Measurements from ENCODE around the gene SPAG4.

Gene SPAG4

DNA sequence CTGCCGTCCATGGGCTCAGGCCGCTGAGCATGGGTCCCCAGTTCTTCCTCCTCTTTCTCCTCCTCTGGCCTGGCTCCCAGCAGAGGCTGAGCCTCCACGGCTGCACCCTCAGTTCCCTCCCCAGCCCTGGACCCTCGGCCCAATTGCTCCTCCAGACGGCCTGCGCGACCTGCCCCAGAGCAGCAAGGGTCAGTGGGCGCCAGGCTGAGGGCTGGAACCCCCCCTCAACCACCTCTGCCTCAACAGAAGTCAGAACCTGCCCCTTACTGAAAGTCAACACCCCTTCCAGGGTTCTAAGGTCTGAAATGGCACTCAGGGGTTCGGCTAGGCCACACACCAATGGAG is 15.9 kb upstream of the SPAG4 start:
- DNase-seq, result no peak

DNA sequence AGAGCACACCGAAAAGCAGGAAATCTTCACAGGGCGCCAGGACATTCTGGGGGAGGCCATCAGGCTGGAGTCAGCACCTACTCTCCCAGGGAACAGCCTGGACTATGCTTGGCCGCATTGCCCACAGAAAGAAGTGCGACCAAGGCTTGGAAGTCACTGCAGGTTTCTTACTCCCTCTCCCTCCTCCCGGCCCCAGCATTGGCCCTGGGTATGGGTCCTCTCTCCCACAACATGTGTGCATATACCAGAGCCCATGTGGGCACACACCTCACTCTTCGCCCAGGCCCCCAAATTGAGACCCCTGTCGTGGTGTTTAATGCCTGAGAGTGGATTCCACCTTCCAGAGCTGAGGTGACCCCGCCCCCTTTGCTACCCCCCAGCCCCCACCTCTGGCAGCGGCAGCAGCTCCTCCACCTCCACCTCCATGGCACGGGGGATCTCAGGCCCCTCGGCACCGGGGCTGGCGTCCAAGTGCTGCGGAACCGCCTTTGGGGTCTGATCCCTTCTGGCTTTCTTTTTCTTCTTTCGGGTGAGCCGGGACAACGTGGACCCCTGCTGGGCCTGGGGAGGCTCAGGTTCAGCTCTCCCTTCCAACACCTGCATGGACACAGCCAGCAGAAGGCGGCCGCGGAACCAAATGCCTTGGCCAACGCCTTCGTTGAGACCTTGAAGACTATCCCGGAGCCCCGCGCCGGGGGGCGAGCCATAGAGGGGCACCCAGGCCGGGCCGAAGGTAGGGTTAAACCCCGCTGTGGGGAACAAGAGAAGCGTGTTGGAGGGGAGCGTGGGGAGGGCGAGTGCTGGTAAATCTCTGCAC is 15.2 kb upstream of the SPAG4 start:
- no peak for DNase-seq

GRCh38 chr20:35600993-35601973 is 14.3 kb upstream of the SPAG4 start:
- DNase-seq, result no peak

DNA sequence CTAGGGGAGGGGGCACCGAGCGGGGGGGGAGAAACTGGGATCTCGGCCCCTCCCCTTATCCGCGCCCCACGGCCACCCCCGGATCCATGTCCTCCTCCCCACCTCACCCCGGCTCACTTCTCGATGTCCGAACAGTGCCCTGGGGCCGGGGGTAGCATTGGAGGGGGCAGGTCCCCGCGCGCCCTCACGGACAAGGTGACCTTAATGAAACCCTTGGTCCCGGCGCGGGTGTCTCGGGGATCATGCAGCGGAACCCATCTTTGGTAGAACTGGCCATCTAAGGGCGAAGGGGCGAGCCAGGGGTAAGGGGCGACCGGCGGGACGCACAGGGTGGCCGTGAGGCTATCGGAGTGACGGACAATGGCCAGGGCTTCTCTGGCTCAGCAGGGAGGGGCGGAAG is 13.6 kb upstream of the SPAG4 start:
- DNase-seq, result no peak

GRCh38 chr20:35602851-35603495 is 12.7 kb upstream of the SPAG4 start:
- no peak for DNase-seq

DNA sequence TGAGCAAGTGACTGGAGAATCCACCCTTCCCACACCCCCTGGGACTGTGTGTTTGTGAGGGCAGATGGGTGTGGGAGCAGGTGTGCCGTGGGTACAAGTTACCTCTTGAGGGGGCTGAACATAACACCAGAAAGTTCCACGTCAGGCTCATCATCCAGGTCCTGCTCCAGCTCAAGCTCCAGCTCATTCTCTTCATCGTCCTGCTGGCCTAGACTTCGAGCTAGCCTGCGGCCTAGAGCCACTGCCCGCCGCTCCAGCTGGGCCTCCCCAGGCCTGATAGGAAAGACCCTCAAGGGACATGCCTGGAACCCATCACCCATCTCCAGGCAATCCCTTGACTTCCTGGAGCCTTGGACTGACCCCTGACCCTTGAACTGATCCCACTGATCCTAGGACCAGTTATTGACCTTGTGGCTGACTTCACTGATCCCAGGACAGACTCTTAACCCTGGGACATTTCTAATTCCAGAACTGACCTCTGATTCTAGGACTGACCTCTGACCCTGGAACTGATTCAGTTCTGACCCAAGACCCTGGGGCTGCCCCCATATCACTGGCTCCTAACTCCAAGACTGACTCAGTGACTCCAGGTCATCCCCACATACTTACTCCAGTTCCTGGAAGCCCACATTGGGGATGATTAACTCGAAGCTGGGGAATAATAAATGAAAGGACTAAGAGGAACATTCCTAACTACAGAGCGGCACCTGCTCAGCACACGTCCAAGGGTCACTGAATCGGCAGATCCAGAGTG is 11.8 kb upstream of the SPAG4 start:
- no peak for DNase-seq

- no peak for DNase-seq
Measured at GRCh38 chr20:35604449-35604747, 11.2 kb upstream of the SPAG4 start.

DNA sequence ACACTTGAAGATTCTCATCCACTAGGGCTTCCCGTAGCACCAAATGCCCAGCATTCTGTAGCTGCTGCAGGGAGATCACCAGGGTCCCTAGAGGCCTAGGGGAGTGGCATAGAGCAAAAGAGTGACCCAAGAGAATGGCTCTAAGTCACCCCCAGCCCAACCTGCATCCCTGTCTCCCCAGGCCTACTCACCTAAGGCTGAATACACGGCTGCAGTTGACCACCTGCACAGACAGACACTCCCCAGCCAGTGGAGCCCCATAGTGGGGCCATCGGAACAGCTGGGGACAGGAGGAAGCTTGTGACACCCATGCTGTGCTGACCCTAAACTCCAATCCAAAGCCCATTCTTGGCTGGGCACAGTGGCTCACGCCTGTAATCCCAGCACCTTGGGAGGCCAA is 9.5 kb upstream of the SPAG4 start:
- no peak for DNase-seq

DNA sequence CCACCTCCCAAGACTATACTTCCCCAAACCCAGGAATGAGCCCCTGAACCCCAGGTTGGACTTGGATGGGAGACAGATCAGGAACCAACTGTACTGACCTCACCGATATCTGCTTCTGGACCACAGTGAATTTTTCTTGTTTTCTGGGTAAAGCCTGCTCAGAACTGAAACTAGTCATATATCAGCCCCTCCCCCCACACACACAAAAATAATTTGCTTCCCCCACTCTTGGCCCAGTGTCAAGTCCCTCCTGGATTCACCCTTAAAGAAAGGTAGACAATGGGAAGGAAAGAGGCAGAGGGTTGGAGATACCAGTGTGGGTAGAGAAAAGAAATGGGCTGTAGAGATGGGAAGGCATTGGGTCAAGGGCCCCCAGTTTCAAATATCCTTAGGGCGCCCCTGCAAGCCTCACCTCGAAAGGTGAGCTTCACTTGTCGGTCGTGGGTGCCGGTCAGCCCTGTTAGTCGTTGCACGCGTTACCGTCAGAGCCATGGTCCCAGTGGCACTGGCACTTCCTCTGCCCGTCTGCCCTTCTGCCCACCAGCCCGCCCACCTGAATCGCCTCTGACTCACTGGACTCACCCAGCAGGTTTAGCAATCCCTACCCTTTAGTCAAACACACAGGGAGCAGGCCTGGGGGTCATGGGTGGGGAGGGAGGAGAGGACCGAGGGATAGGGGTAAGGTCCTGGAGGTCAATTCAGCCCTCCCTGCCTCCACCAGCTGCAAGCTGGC is 8.5 kb upstream of the SPAG4 start:
- DNase-seq, result no peak

- DNase-seq, result no peak
Measured at GRCh38 chr20:35610833-35611427, 4.7 kb upstream of the SPAG4 start.

DNA sequence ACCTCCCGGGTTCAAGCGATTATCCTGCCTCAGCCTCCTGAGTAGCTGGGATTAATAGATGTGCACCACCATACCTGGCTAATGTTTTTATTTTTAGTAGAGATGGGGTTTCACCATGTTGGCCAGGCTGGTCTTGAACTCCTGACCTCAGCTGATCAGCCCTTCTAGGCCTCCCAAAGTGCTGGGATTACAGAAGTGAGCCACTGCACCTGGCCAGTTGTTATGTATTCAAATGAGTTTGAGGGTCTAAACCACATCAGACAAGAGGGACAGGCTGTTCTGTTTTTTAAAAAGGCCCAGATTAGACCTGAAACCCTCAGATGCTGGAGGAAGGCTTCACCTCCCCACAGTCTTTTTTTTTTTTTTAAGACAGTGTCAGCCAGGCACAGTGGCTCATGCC is 4.1 kb upstream of the SPAG4 start:
- no peak for DNase-seq

GRCh38 chr20:35616465-35617396 is 1.1 kb downstream of the SPAG4 start:
- DNase-seq, result peak; percentile 59 to 67

- peak in 1 of 2 experiments; percentile 14 for DNase-seq
Measured at GRCh38 chr20:35617397-35618262, 2.0 kb downstream of the SPAG4 start.

DNA sequence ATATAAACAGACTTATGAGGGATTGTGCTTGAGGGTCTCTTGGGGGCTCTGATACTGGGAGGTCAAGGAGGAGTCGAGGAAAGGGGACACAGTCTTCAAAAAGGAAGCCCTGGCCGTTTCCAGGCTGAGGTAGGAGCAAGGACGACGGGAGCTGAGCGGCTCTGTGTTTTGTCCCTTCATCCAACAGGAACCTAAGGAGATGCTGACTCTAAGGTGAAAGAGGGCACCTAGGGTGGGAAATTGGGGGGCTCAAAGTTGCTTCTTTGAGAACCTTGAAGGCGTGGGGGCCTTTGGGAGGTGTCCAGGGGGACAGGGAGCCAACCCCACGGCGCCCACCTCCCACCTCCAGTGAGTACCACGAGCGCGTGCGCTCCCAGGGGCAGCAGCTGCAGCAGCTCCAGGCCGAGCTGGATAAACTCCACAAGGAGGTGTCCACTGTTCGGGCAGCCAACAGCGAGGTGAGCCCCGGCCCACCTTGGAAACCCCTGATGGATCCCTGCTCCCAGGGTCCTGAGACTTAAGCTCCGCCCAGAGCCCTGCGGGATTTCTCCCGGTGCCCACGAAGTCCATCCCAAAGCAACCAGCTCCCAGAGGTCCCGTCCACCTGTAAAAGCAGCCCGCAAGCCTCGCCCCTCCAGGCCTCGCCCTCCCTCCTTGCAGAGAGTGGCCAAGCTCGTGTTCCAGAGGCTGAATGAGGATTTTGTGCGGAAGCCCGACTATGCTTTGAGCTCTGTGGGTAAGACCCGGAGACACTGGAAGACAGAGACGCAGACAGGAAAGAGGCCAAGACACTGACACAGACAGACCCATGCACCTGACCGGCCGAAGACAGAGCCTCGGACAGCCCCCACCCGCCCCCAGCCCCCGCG is 2.9 kb downstream of the SPAG4 start:
- DNase-seq, result no peak

DNA sequence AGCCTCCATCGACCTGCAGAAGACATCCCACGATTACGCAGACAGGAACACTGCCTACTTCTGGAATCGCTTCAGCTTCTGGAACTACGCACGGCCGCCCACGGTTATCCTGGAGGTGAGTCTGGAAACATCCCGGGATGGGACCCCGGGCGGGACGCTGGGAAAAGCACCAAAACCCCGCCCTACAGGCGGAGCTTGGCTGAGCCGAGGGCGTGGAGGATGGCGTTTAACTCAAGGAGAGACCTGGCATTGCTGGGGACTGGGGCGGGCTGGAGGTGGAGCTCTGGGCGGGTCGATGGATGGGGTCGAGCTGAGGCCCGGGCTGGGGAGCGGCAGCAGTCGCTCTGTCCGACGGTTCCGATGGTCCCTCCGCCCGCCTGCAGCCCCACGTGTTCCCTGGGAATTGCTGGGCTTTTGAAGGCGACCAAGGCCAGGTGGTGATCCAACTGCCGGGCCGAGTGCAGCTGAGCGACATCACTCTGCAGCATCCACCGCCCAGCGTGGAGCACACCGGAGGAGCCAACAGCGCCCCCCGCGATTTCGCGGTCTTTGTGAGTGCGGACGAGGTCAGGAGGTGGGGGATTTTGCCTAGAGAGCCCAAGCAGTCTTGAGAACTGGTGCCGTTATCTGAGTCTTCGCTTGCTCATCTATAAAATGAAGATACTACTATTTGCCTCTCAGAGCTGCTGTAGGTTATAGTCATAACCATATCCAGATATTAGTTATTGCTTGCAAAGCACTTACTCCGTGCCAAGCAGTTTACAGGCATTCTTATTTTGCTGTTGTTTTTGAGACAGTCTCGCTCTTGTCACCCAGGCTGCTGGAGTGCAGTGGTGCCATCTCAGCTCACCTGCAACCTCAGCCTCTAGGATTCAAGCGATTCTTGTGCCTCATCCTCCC is 3.8 kb downstream of the SPAG4 start:
- DNase-seq, result peak; percentile 29 to 59

- DNase-seq, result no peak
Measured at GRCh38 chr20:35620818-35621559, 5.4 kb downstream of the SPAG4 start.

GRCh38 chr20:35621560-35621946 is 5.9 kb downstream of the SPAG4 start:
- DNase-seq, result no peak
